Erythroblast (primary cell): Measurements from ENCODE around the gene OGN.

ENCODE experiments used
- GATA1 ChIP-seq: IDR thresholded peaks from 2 replicates; pipeline ENCODE4 v1.6.1; 2011; ENCODE audit warnings: low read depth, mild to moderate bottlenecking, control low read depth, low read length, moderate library complexity
- POLR2A ChIP-seq: IDR thresholded peaks from 2 replicates; pipeline ENCODE4 v1.6.1; 2011; ENCODE audit warnings: mild to moderate bottlenecking, low read length

DNA sequence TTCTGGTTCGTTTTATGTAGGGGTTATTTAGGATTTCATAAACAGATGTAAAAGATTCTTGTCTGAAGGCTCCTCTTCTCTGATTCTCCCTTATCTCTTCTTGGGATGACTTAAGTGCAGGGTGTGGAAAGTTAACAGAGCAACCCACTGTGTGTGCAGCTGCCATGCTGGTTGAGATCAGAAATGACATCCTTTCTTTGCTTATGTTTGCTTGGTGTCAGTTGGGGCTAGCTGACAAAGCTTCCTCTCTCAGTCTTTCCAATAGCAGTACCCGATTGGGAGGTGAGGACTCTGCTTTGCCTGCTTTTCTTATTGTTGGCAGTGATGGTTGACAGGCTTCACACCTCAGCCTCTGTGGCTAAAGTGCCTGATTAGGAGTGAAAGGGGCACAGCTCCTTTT is 26.5 kb downstream of the OGN start:
- TF ChIP-seq POLR2A (no peak), GATA1 (no peak)
